PC-3 (cell line): ENCODE measurements around the gene ROS1.

ENCODE experiments used
- EZH2 ChIP-seq: fragments of 300-600 bp; sonication (generic); IDR thresholded peaks from one replicate; pipeline ENCODE4 v1.6.1; 2017; ENCODE audit warnings: antibody characterized with exemption, mild to moderate bottlenecking, low read length; ENCODE audit not compliant: unreplicated experiment
- EZH2phosphoT487 ChIP-seq: fragments of 300-600 bp; sonication (generic); IDR thresholded peaks from 2 replicates; pipeline ENCODE4 v1.6.1; 2018; ENCODE audit warnings: mild to moderate bottlenecking, antibody characterized with exemption, low read length, borderline replicate concordance
- TF ChIP-seq, protein P1 (sequence below): fragments of 300-600 bp; sonication (generic); conservative IDR thresholded peaks from 2 replicates; pipeline ENCODE4 v1.5.1; 2017; ENCODE audit warnings: antibody characterized with exemption, low read depth, mild to moderate bottlenecking, low read length

DNA sequence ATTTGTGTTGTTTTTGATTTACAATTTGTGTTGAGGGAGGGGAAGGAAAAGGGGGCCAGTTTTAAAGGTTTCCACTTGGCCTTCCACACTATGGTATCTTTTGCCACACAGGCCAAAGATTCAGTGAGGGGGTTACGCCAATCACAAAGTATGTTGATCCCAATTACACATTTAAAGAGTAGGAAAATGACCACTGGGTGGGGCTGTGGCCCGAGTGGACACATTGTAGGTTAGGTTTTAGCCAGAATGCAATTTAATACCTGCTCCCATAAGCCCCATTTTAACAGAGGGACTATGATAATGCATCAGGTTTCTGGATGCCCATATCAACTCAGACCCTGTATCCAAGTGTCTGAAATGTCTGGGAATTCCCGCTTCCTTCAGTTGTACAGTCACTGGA lies 144.8 kb downstream of the ROS1 start:
- TF ChIP-seq, protein P1, sequence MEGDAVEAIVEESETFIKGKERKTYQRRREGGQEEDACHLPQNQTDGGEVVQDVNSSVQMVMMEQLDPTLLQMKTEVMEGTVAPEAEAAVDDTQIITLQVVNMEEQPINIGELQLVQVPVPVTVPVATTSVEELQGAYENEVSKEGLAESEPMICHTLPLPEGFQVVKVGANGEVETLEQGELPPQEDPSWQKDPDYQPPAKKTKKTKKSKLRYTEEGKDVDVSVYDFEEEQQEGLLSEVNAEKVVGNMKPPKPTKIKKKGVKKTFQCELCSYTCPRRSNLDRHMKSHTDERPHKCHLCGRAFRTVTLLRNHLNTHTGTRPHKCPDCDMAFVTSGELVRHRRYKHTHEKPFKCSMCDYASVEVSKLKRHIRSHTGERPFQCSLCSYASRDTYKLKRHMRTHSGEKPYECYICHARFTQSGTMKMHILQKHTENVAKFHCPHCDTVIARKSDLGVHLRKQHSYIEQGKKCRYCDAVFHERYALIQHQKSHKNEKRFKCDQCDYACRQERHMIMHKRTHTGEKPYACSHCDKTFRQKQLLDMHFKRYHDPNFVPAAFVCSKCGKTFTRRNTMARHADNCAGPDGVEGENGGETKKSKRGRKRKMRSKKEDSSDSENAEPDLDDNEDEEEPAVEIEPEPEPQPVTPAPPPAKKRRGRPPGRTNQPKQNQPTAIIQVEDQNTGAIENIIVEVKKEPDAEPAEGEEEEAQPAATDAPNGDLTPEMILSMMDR = peak; percentile 62
- TF ChIP-seq EZH2phosphoT487 (no peak), EZH2 (no peak)
